ENCODE measurements around the gene KDM2B.

The KDM2B gene

GRCh38 chr12:121432740-121433480, 147.9 kb downstream of the KDM2B start:
- no peak for TF ChIP-seq EZH2 (IDR thresholded peaks at IDR 0.05; ENCODE audit: borderline replicate concordance, low read depth, low read length, severe bottlenecking)
- TF ChIP-seq, protein P1, sequence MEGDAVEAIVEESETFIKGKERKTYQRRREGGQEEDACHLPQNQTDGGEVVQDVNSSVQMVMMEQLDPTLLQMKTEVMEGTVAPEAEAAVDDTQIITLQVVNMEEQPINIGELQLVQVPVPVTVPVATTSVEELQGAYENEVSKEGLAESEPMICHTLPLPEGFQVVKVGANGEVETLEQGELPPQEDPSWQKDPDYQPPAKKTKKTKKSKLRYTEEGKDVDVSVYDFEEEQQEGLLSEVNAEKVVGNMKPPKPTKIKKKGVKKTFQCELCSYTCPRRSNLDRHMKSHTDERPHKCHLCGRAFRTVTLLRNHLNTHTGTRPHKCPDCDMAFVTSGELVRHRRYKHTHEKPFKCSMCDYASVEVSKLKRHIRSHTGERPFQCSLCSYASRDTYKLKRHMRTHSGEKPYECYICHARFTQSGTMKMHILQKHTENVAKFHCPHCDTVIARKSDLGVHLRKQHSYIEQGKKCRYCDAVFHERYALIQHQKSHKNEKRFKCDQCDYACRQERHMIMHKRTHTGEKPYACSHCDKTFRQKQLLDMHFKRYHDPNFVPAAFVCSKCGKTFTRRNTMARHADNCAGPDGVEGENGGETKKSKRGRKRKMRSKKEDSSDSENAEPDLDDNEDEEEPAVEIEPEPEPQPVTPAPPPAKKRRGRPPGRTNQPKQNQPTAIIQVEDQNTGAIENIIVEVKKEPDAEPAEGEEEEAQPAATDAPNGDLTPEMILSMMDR (IDR thresholded peaks at IDR 0.05; ENCODE audit: borderline replicate concordance, extremely low read depth, low read length, poor library complexity, severe bottlenecking): no peak
- H3K27me3 ChIP-seq (ENCODE audit: insufficient read depth, low read length, poor library complexity): no peaks in the 10 kb centered on the region
- no peak overlapping the region for H3K4me3 ChIP-seq (ENCODE audit: low read depth in 1 of 2, low read length in 2 of 2)
- ATAC-seq (ENCODE audit: insufficient read depth, low read depth): no peak; the same call in 2 of the 3 replicates
- H4K20me1 ChIP-seq (ENCODE audit: insufficient read depth, low read length): peaks cover 13% of the 10 kb centered on the region; the same call in 1 of the 2 replicates
- peaks cover 97% of the 10 kb centered on the region for H3K36me3 ChIP-seq (ENCODE audit: insufficient read depth, low read length)
- no peak overlapping the region for H2AFZ ChIP-seq (ENCODE audit: low read depth, low read length)
- H3K9me3 ChIP-seq (ENCODE audit: insufficient read depth, low read length, severe bottlenecking): no peaks in the 10 kb centered on the region
- peaks cover 6% of the 10 kb centered on the region for H3K79me2 ChIP-seq (ENCODE audit: insufficient read depth, low read length)
- H3K9ac ChIP-seq (ENCODE audit: low read depth, low read length): no peak overlapping the region
- no peak overlapping the region for H3K4me2 ChIP-seq (ENCODE audit: insufficient read depth, low read length)
- H3K27ac ChIP-seq (ENCODE audit: low read length): no peak overlapping the region
- H3K4me1 ChIP-seq (ENCODE audit: insufficient read depth, low read length): no peaks in the 10 kb centered on the region
- DNase-seq: no peak

DNA sequence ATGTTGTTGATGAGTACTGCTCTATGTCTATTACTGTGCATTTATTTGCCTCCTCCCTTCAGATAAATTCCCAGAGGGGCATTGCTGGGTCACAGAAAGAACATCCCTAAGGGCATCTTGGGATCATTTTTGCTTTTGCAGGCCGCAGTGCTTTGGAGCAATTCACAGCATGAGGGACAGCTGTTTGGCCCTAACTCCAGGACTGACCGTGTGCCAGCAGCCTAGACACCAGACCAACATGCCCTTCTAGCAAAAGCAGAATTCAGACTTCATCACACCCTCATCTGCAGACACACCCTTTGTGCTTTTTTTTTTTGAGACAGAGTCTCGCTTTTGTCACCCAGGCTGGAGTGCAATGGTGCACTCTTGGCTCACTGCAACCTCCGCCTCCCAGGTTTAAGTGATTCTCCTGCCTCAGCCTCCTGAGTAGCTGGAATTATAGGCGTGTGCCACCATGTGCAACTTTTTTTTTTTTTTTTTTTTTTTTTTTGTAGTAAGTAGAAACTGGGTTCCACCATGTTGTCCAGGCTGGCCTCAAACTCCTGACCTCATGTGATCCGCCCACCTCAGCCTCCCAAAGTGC, 149.9 kb downstream of the KDM2B start:
- ATAC-seq (ENCODE audit: insufficient read depth, low read depth) (no peak), DNase-seq (no peak)
- H4K20me1 ChIP-seq (ENCODE audit: insufficient read depth, low read length): peaks cover 13% of the 10 kb centered on the region; the same call in 1 of the 2 replicates
- H2AFZ ChIP-seq (ENCODE audit: low read depth, low read length): no peak overlapping the region
- no peaks in the 10 kb centered on the region for H3K9me3 ChIP-seq (ENCODE audit: insufficient read depth, low read length, severe bottlenecking)
- no peak overlapping the region for H3K9ac ChIP-seq (ENCODE audit: low read depth, low read length)
- no peaks in the 10 kb centered on the region for H3K27me3 ChIP-seq (ENCODE audit: insufficient read depth, low read length, poor library complexity)
- peaks cover 3% of the 10 kb centered on the region for H3K79me2 ChIP-seq (ENCODE audit: insufficient read depth, low read length)
- H3K4me1 ChIP-seq (ENCODE audit: insufficient read depth, low read length): no peaks in the 10 kb centered on the region
- no peak overlapping the region for H3K4me2 ChIP-seq (ENCODE audit: insufficient read depth, low read length)
- no peak overlapping the region for H3K27ac ChIP-seq (ENCODE audit: low read length)
- no peak overlapping the region for H3K4me3 ChIP-seq (ENCODE audit: low read depth in 1 of 2, low read length in 2 of 2)
- peaks cover 98% of the 10 kb centered on the region for H3K36me3 ChIP-seq (ENCODE audit: insufficient read depth, low read length)
- TF ChIP-seq EZH2 (IDR thresholded peaks at IDR 0.05; ENCODE audit: borderline replicate concordance, low read depth, low read length, severe bottlenecking): no peak
- TF ChIP-seq, protein P1 (IDR thresholded peaks at IDR 0.05; ENCODE audit: borderline replicate concordance, extremely low read depth, low read length, poor library complexity, severe bottlenecking): no peak

DNA sequence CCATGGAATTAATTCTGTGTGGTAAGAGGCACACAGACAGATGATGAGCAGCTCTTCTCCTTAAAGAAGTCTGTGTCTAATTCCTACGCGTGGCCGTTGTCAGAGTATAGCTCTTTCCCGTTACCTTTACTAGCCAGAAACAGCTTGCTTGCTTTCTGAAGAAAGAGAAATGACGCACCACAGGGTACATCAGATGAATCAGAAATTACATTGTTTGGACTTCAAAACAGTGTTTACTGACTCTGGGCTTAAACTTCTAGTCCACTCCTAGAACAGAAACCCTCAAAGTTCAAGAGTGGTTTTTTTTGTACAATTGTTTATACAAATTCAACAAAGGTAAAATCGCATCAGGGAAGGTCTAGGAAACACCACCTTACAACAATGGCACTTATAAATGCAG, 151.9 kb downstream of the KDM2B start:
- Histone ChIP-seq H3K4me3 (ENCODE audit: low read depth in 1 of 2, low read length in 2 of 2) (no peak overlapping the region), H3K4me2 (ENCODE audit: insufficient read depth, low read length) (no peak overlapping the region), H4K20me1 (ENCODE audit: insufficient read depth, low read length) (peaks cover 12% of the 10 kb centered on the region; the same call in 1 of the 2 replicates), H3K9me3 (ENCODE audit: insufficient read depth, low read length, severe bottlenecking) (no peaks in the 10 kb centered on the region), H2AFZ (ENCODE audit: low read depth, low read length) (no peak overlapping the region), H3K4me1 (ENCODE audit: insufficient read depth, low read length) (no peaks in the 10 kb centered on the region), H3K36me3 (ENCODE audit: insufficient read depth, low read length) (peaks cover 100% of the 10 kb centered on the region), H3K9ac (ENCODE audit: low read depth, low read length) (no peak overlapping the region), H3K27ac (ENCODE audit: low read length) (no peak overlapping the region), H3K79me2 (ENCODE audit: insufficient read depth, low read length) (peaks cover 3% of the 10 kb centered on the region; the same call in 1 of the 2 replicates), H3K27me3 (ENCODE audit: insufficient read depth, low read length, poor library complexity) (no peaks in the 10 kb centered on the region)
- DNase-seq (no peak), ATAC-seq (ENCODE audit: insufficient read depth, low read depth) (no peak)
- TF ChIP-seq EZH2 (IDR thresholded peaks at IDR 0.05; ENCODE audit: borderline replicate concordance, low read depth, low read length, severe bottlenecking): no peak
- TF ChIP-seq, protein P1 (IDR thresholded peaks at IDR 0.05; ENCODE audit: borderline replicate concordance, extremely low read depth, low read length, poor library complexity, severe bottlenecking): no peak
